ENCODE data around the gene FBP1. TPM values are rescaled to one million over a fixed set of nuclear protein-coding genes. Genes with fewer than 3 reads are reported as not detected.
A peak's percentile ranks its signal among the peaks of the same experiment; 100 is the strongest.

The FBP1 gene
- total RNA-seq, 2 donors from 2014 or later: 3.6 to 4.1 TPM

GRCh38 chr9:94644543-94644942, 5.2 kb upstream of the FBP1 start:
- no peak overlapping the region for H3K4me3 ChIP-seq
- no peaks in the 10 kb centered on the region for H3K9me3 ChIP-seq
- H3K27ac ChIP-seq: no peak overlapping the region
- no peaks in the 10 kb centered on the region for H3K27me3 ChIP-seq
- DNase-seq (ENCODE audit: low spot score): no peak
- no peak for TF ChIP-seq CTCF (IDR thresholded peaks at IDR 0.05)
- H3K4me1 ChIP-seq: peaks cover 0 to 14% of the 10 kb centered on the region in 2 donors
- H3K36me3 ChIP-seq: no peaks in the 10 kb centered on the region

GRCh38 chr9:94643741-94644140, 4.4 kb upstream of the FBP1 start:
- no peaks in the 10 kb centered on the region for H3K36me3 ChIP-seq
- H3K27me3 ChIP-seq: no peaks in the 10 kb centered on the region
- TF ChIP-seq CTCF (IDR thresholded peaks at IDR 0.05): no peak

GRCh38 chr9:94643176-94643575, 3.9 kb upstream of the FBP1 start:
- no peaks in the 10 kb centered on the region for H3K27me3 ChIP-seq
- no peak overlapping the region for H3K4me3 ChIP-seq
- no peaks in the 10 kb centered on the region for H3K36me3 ChIP-seq
- peaks cover 0 to 27% of the 10 kb centered on the region in 2 donors for H3K4me1 ChIP-seq
- DNase-seq (ENCODE audit: low spot score): no peak
- TF ChIP-seq CTCF (IDR thresholded peaks at IDR 0.05): no peak
- no peak overlapping the region for H3K27ac ChIP-seq
- H3K9me3 ChIP-seq: no peaks in the 10 kb centered on the region

More at GRCh38 chr9:94643741-94644140, 4.4 kb upstream of the FBP1 start:
- DNase-seq (ENCODE audit: low spot score): no peak
- Histone ChIP-seq H3K4me3 (no peak overlapping the region), H3K9me3 (no peaks in the 10 kb centered on the region), H3K27ac (no peak overlapping the region), H3K4me1 (peaks cover 0 to 22% of the 10 kb centered on the region in 2 donors)

- Histone ChIP-seq H3K4me3 (no peak overlapping the region), H3K27me3 (no peaks in the 10 kb centered on the region), H3K9me3 (no peaks in the 10 kb centered on the region), H3K4me1 (peaks cover 0 to 27% of the 10 kb centered on the region in 2 donors), H3K36me3 (no peaks in the 10 kb centered on the region), H3K27ac (no peak overlapping the region)
- no peak for DNase-seq (ENCODE audit: low spot score)
- no peak for TF ChIP-seq CTCF (IDR thresholded peaks at IDR 0.05)
These were observed 3.2 kb upstream of the FBP1 start for GRCh38 chr9:94642501-94642900.

- Histone ChIP-seq H3K27ac (no peak overlapping the region), H3K36me3 (no peaks in the 10 kb centered on the region)
- no peak for TF ChIP-seq CTCF (IDR thresholded peaks at IDR 0.05)
These were observed 670 bp upstream of the FBP1 start for GRCh38 chr9:94639999-94640376.

GRCh38 chr9:94638335-94639060, 820 bp downstream of the FBP1 start:
- TF ChIP-seq CTCF (IDR thresholded peaks at IDR 0.05): no peak
- no peaks in the 10 kb centered on the region for H3K27me3 ChIP-seq
- no peak for DNase-seq (ENCODE audit: low spot score)
- peaks cover 0 to 19% of the 10 kb centered on the region in 2 donors for H3K4me1 ChIP-seq
- H3K27ac ChIP-seq: no peak overlapping the region
- H3K9me3 ChIP-seq: no peaks in the 10 kb centered on the region
- H3K36me3 ChIP-seq: no peaks in the 10 kb centered on the region
- peak overlapping the region; percentile 45 to 57 for H3K4me3 ChIP-seq

More at GRCh38 chr9:94639999-94640376, 670 bp upstream of the FBP1 start:
- peak overlapping the region; percentile 45 to 57 for H3K4me3 ChIP-seq
- H3K27me3 ChIP-seq: no peaks in the 10 kb centered on the region
- no peak for DNase-seq (ENCODE audit: low spot score)
- H3K9me3 ChIP-seq: no peaks in the 10 kb centered on the region
- H3K4me1 ChIP-seq: peaks cover 0 to 26% of the 10 kb centered on the region in 2 donors
